Measurements from ENCODE around the gene EMILIN2.

Gene EMILIN2

GRCh38 chr18:2846636-2847316, at the start of gene EMILIN2:
TSS of gene EMILIN2 (plus strand) at chr18:2847006. CDS start at chr18:2847189, 183 bp downstream.
- no peak for TF ChIP-seq CTCF (IDR thresholded peaks at IDR 0.05)

GRCh38 chr18:2797951-2798350, 48.9 kb upstream of the EMILIN2 start:
- TF ChIP-seq CTCF (IDR thresholded peaks at IDR 0.05), result no peak

DNA sequence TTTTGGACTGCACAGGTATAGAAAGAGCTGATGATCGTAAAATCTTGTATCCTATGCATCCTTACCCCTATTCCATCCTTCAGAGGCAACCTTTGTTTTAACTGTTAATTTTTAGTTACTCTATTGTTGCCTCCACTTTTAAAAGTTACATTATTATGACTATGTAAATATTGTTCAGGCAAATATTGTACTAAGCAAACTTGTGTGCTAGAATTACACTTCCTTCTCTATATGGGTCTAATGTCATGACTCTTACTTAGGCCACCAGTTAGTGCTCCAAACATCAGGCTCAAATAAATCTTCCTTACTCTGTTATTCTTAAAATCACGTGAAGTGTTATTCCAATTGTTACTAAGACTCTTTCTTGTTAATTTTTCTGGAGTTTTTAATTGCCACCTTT, 47.4 kb upstream of the EMILIN2 start:
- no peak for TF ChIP-seq CTCF (IDR thresholded peaks at IDR 0.05)

DNA sequence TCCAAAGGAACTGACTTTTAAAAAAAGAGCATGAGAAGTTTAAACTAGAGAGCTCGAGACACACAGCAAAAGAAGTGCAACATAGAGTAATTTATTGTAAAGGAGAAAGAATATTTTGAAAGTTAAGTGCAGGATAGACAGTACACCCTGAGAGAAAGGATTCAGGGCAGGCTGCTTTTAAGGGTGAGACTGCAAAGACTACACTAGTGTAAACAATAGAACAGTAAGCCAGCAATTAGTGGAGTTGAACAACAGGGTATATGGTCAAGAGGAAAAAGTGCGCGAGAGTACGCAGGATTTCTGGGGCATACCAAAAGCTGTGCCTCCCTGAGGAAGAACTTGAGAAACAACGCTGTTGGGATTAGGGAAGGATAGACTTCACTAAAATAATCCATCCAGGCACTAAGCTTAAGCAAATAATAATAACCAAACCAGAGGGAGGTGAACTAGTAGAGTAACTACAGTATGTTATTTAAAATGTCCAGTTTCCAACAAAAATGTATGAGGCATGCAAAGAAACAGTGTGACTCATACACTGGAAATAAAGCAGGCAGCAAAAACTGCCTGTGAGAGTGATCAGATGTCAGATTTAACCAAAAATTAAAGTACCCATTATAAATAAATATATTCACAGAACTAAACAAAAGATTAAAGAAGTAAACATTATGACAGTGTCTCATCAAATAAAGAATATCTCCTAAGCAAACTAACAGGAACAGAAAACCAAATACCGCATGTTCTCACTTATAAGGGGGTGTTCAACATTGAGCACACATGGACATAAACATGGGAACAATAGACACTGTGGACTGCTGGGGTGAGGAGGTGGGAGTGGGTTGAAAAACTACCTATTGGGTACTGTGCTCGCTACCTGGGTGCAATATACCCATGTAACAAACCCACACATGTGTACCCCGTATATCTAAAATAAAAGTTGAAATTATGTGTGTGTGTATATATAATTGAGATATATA, 40.5 kb upstream of the EMILIN2 start:
- no peak for TF ChIP-seq CTCF (IDR thresholded peaks at IDR 0.05)

GRCh38 chr18:2811416-2811815, 35.4 kb upstream of the EMILIN2 start:
- TF ChIP-seq CTCF (IDR thresholded peaks at IDR 0.05), result no peak

DNA sequence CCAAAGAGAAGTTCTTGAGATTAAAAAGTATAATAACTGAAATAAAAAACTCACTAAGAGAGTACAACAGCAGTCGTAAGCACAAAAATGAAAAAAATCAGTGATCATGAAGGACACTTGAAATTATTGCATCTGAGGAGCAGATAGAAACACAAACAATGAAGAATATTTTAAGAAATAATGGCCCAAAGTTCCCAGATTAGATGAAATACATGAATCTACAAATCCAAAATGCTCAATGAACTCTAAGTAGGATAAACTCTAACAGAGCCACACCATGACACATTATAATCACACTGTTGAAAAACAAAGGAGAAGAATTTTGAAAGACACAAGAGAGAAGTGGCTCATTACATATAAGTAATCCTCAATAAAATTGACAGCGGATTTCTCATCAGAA, 31.9 kb upstream of the EMILIN2 start:
- no peak for TF ChIP-seq CTCF (IDR thresholded peaks at IDR 0.05)

GRCh38 chr18:2818281-2818680, 28.5 kb upstream of the EMILIN2 start:
- TF ChIP-seq CTCF (IDR thresholded peaks at IDR 0.05), result no peak

Measured in LNCAP (cell line).